Sigmoid colon (tissue), 4 donors: ENCODE data around the gene STPG1.

ENCODE experiments used
- POLR2A ChIP-seq, 2 donors: fragments of 450-650 bp; IDR thresholded peaks; one replicate each; pipeline ENCODE4 v1.6.1; 2016; ENCODE audit warnings: antibody characterized with exemption in 2 of 2, mild to moderate bottlenecking in 2 of 2, moderate library complexity in 2 of 2
- POLR2AphosphoS5 ChIP-seq, 4 donors: sonication (generic); formaldehyde crosslinking; IDR thresholded peaks; one replicate each; pipeline ENCODE4 v1.6.1; 2017; ENCODE audit warnings: antibody characterized with exemption in 4 of 4
- TF ChIP-seq, protein P1 (sequence below), 4 experiments: fragments of 450-650 bp in 3 of 4; fragments of 200-600 bp in 1 of 4; IDR thresholded peaks; one replicate each; pipeline ENCODE4 v1.5.1; 2016 to 2019; ENCODE audit warnings: antibody characterized with exemption in 4 of 4, mild to moderate bottlenecking in 3 of 4, moderate library complexity in 2 of 4

- TF ChIP-seq, protein P1, sequence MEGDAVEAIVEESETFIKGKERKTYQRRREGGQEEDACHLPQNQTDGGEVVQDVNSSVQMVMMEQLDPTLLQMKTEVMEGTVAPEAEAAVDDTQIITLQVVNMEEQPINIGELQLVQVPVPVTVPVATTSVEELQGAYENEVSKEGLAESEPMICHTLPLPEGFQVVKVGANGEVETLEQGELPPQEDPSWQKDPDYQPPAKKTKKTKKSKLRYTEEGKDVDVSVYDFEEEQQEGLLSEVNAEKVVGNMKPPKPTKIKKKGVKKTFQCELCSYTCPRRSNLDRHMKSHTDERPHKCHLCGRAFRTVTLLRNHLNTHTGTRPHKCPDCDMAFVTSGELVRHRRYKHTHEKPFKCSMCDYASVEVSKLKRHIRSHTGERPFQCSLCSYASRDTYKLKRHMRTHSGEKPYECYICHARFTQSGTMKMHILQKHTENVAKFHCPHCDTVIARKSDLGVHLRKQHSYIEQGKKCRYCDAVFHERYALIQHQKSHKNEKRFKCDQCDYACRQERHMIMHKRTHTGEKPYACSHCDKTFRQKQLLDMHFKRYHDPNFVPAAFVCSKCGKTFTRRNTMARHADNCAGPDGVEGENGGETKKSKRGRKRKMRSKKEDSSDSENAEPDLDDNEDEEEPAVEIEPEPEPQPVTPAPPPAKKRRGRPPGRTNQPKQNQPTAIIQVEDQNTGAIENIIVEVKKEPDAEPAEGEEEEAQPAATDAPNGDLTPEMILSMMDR (IDR thresholded peaks at IDR 0.05): no peak
- TF ChIP-seq POLR2A (IDR thresholded peaks at IDR 0.05) (no peak), POLR2AphosphoS5 (IDR thresholded peaks at IDR 0.05) (no peak)
Measured at GRCh38 chr1:24387636-24388175, 25.9 kb downstream of the STPG1 start.
